D721Med (cell line): ENCODE data around the gene TMCO5A.

ENCODE experiments used
- DNase-seq: peaks from one replicate; pipeline ENCODE4 v3.0.0; 2011; ENCODE audit warnings: low spot score; ENCODE audit not compliant: insufficient read length
- FAIRE-seq: peaks from 2 replicates; lab custom pipeline; 2011; peaks lifted over from hg19 to GRCh38; lab: Jason Lieb, UNC
- CTCF ChIP-seq: IDR thresholded peaks from 2 replicates; pipeline ENCODE4 v1.5.1; 2012; ENCODE audit warnings: mild to moderate bottlenecking, control low read depth; ENCODE audit not compliant: insufficient read depth; ENCODE audit errors: missing control alignments

TMCO5A gene

DNA sequence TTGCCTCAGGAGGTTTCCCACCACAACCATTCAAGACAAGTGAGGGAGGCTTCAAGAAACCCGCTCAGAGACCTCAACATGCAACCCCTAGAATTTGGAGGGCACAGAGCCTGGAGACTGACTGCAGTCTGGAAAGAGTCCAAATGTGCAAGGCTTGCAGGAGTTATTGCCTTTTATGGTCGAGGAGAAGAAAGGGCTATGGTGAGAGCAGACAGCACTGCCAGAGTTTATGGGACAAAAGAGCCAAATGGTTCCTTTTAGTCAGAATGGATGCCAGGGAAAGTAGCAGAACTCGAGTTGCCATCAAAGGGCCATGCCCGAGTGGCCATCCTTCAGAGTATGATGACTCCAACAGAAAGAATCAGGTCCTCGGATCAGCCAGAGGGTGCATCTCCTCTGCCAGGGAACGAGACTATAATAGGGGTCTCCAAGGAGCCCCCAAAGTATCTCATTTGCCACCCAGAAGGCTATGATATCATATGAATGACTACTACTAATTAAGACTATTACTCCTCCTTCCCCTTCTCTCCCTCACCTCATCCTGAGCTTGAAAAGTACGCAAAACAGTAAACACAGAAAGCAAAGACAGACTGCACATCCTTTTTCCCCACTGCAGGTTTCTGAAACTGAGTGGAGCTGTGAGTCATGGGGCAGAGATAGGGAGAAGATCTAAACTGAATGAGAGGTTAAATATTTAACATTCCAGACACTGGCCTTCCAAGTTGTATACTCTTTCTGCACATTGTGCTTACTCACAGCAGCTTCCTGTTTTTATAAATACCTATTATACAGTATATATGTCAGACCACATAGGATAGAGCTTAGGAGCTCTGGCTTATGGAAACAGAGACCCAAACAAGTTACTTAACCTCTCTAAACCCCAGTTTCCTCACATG is 33.9 kb upstream of the TMCO5A start:
- no peak for DNase-seq
- FAIRE-seq = no peak
- TF ChIP-seq CTCF = no peak

DNA sequence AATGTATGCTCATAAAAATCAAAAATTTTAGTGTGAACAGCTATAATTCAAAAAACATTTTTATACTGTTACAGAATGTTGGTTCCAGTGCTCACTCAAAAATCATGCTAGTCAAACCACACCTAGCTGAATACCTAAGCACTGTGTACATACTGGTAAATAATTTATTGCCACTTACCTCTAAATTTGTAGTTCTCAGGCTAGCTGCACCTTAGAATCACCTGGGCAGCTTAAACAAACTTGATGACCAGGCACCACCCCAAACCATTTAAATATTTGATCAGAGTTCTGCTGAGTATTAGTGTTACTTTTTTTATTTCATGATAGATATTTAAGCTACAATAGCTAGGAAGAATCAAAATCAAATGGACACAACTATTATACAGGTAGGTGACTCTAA is 32.3 kb upstream of the TMCO5A start:
- FAIRE-seq = no peak
- no peak for TF ChIP-seq CTCF

GRCh38 chr15:37903919-37904625 is 30.4 kb upstream of the TMCO5A start:
- FAIRE-seq (no peak), DNase-seq (no peak)
- TF ChIP-seq CTCF = no peak

More for the DNA sequence above, 32.3 kb upstream of the TMCO5A start:
- no peak for DNase-seq

- FAIRE-seq = no peak
- no peak for TF ChIP-seq CTCF
- no peak for DNase-seq
These were observed 27.3 kb upstream of the TMCO5A start for GRCh38 chr15:37907136-37907535.

DNA sequence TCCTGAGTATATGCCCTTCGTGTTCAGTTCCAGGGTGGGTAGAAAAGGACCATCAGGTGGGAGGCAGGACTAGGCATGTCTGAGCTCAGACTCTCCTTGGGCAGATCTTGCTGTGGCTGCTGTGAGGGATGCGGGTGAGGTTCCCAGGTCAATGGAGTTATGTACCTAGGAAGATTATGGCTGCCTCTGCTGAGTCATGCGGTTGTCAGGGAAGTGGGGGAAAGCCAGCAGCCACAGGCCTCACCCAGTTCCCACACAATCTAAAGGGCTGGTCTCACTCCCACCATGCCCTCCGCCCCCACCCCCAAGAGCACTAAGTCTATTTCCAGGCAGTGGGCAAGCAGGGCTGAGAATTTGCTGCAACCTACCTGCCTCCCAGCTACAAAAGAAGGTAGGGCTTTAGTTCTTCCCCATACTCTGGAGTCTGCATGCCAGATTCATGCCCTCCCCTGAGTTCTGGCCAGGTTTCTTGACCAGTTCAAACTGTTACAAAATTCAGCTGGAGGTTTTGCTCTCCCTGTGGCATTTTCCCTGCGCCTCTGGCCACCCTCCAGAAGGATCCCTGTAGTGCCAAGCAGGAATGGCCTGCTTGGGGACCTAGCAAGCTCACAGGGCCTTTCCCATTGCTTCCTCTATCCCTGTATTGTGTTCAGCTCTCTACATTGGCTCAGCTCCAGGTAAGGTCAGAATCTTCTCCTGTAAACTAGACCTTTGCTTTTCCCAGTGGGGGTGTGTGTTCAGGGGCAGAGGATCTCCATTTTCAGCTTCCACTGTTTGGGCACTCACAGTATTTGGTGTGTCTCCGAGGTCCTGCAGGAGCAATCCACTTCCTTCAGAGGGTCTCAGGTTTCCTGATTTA is 12.7 kb upstream of the TMCO5A start:
- DNase-seq = no peak
- no peak for FAIRE-seq
- no peak for TF ChIP-seq CTCF

DNA sequence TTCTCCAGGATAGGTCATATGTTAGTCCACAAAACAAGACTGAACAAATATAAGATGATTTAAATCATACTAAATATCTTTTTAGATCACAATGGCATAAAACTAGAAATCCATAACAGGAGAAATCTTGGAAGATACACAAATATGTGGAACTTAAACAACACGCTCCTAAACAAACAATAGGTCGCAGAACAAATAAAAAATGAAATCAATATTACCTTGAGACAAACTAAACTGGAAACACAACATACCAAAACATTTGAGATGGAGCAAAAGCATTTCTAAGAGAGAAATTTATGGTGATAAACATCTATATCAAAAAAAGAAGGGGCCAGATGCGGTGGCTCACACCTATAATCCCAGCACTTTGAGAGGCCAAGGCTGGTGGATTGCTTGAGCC is 8.3 kb upstream of the TMCO5A start:
- no peak for DNase-seq
- TF ChIP-seq CTCF = no peak
- FAIRE-seq = no peak
